Activated T-cell treated with anti-CD3 and anti-CD28 coated beads, Interleukin-2, amount 50 U/mL, for 1 hour (primary cell): ENCODE data around the gene JUND.

Experiments used
- DNase-seq: peaks from one replicate; pipeline ENCODE4 v3.0.0-alpha.2; 2020

JUND gene

DNA sequence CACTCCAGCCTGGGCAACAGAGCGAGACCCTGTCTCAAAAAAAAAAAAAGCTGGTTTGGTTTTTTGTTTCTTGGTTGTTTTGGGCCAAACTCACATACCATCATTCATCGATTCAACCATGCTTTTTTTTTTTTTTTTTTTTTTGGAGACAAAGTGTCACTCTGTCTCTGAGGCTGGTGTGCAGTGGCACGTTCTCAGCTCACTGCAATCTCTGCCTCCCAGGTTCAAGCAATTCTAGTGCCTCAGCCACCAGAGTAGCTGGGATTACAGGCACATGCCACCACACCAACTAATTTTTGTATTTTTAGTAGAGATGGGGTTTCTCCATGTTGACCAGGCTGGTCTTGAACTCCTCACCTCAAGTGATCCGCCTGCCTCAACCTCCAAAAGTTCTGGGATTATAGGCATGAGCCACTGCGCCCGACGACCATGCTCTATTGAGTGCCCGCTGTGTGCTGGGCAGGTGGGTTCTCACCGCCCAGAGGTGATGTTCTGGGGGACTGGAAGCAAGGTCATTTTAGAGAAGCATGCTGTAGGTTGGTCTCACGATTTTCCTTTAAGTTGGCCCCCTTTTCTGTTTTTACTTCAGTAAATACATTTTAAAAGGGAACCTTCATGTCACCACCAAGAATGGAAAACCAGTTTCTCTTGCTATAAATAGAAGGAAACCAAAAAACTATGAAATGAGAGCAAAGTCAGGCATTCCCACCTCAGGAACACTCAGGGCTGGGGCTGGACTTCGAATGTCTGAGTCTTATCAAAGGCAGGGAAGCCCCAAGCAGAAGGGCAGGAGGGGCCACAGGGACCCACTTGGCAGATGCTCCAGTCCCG, 8.3 kb upstream of the JUND start:
- no peak for DNase-seq

DNA sequence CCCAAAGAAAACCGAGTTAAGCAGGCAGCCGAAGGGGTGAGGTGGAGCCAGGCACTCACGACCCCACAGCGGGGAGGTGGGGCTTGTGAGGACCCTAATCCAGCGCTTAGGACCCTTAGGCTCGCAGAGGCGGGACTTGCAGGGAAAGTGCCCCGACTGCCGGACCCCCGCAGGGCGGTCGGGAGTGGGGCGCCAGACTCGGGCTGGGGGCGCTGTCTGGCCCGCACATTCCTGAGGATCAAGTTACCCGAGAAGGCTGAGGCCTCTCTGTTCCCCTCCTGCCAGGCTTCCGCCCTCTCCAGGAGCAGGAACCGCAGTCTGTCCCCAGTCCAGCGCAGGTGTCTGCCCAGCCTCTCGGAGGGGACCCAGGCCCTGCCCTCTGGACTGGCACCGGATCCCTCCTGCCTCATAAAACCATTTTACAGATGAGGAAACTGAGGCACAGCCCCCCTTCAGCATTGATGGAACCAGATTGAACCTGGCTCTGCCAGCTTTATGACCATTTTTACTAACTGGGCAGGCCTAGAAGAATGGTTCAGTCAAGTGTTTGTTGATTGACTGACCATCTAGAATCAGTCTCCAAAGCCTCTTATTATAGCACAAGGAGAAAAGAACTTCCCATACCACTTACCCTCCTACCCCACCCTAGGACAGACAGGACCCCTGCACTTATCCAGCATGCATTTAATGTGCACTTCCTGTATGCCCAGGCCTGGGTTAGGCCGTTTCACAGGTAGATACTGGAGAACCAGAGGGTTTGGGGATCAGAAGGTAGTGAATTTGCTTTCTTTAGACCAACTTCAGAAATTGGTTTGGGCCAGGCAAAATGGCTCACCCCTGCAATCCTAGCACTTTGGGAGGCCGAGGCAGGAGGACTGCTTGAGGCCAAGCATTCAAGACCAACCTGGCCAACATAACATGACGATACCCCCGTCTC, 6.7 kb upstream of the JUND start:
- no peak for DNase-seq

DNA sequence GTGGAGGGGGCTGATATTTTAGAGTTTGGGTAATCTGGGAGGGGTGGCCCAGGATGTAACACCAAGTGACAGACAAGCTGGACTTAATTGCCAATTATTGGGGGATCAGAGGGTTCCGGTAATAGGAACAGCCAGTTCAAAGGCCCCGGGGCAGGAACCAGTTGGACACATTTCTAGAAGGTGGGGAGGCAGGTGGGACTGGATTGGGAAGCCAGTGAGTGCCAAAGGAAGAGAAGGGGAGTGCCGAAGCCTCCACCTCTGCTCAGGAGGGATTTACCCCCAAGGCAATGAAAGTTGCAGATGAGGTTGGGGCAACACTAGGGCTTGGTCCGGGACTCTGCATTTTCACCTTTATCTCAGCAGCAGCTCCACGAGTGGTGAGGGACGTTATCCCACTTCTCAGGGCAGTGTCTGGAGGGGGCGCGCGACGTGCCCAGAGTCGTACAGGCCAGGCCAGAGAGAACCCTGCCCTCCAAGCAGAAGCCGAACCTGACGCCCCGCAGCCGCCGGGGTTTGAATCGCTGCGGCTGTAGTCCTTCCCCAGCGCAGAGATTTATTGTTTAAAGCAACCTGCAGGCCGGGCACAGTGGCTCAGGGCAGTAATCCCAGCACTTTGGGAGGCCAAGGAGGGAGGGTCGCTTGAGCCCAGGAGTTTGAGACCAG, 5.7 kb upstream of the JUND start:
- DNase-seq, result no peak

DNA sequence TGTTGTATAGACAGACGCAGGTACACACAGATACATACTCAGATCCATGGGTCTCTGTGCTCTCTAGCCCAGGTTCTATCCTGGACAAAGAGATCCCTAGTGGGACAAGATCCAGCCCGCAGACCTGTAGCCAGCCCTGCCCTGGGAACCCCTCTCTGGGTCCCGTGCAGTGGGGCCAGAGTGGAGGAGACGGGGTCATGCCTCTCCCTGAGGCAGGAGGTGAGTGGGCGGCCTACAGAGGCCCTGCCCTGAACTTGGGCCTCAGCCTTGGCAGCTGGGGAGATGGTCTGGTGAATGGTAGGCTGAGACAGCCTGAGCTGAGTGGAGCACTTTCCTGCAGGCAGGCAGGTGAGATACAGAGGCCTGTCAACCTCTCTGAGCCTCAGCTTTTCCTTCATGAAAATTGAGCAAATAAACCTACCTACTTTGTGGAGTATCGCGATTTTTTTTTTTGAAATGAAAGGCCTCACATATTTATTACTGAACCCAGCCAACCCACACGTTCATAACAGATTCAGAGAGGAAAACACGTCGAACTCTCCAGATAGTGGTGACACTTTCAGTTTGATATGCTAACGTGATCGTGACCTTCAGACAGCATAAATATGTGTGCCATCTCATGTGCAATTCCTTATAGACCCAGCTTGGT, 3.4 kb upstream of the JUND start:
- DNase-seq, result peak; percentile 44

DNA sequence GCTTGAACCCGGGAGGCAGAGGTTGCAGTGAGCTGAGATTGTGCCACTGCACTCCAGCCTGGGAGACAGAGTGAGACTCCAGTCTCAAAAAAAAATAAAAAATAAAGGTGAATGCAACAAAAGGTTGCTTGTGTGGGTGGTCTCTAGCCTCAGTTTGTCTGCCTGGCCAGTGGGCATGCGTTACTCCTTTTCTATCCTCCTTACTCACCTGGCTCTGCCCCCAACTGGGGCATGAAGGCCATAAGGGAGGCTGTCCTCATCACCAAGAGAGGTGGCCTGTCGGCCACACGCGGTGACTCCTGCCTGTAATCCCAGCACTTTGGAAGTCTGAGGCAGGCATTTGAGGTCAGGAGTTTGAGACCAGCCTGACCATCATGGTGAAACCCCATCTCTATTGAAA, 1.9 kb upstream of the JUND start:
- no peak for DNase-seq

DNA sequence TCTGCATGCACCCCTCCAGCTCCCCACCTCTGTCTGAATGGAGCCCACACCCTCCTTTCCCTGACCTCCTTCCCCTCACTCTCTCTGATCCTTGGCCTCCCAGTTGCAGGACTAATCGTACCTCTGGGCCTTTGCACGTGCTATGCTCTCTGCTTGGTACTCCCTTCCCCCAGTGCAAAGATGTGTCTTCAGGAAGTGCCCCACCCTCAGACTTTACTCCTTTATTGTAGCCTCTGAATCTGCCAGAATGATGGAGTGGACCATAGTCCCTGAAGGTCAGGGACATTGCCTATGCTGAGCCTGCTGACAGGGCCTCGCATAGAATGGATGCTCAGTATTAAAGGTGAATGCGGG, 1.3 kb upstream of the JUND start:
- peak; percentile 40 for DNase-seq

DNA sequence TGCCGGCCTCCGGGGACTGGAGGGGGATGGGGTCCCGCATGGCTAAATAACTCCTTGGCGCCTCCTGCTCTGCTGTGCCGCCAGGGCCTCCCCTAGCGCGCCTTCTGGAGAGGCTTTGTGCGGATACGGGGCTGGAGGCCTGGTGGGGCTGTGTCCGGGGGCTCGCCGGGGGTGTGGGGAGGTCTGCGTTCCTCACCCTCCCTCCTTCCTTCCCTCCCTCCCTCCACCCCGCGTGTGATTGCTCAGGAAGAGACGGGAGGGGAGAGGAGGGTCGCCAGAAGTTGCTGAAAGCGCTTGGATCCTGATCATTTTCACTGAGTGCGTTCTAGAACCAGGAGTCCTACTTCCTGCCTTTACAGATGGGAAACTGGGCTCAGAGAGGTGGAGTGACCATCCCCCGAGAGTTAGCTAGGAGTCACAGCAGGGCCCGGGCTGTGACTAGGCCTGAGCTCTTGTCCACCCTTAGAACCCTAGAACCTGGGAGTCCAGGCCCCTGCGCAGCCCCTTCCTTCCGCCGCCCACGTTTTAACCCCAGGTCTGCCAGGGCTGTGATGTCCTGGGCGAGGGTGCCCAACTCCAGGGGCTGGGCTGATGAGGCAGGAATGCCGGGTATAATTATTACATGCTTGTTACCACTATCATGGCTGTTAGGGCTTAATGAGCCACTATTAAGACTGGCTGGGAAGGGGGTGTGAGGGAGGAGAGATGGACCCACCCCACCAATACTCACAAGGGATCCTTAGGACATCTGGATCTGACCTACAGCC, 782 bp upstream of the JUND start:
- DNase-seq, result no peak

DNA sequence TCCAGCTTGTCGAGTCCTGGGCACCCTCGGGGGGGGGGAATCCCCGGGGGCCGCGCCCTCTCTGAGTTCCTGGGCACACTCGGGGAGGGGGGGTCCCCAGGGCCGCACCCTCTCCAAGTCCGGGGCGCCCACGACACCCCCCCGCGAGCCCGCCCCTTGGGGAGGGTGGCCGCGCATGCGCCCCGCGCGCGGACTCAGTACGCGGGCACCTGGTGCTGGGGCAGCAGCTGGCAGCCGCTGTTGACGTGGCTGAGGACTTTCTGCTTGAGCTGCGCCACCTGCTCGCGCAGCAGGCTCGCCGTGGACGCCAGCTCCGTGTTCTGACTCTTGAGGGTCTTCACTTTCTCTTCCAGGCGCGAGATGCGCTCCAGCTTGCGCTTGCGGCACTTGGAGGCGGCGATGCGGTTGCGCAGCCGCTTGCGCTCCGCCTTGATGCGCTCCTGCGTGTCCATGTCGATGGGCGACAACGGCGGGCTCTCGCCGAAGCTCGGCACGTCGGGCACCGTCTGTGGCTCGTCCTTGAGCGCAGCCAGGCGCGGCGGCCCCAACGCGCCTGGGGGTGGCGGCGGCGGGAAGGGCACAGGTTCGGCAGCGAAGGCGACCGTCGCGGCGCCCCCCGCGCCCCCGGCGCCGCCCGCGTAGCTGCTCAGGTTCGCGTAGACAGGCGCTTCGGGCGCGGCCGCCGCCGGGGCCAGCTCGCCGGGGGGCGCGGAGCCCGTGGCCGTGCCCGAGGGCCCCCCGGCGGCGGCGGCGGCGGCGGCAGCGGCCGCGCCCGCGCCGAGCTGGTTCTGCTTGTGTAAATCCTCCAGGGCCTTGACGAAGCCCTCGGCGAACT, 958 bp downstream of the JUND start:
- DNase-seq, result peak; percentile 77

DNA sequence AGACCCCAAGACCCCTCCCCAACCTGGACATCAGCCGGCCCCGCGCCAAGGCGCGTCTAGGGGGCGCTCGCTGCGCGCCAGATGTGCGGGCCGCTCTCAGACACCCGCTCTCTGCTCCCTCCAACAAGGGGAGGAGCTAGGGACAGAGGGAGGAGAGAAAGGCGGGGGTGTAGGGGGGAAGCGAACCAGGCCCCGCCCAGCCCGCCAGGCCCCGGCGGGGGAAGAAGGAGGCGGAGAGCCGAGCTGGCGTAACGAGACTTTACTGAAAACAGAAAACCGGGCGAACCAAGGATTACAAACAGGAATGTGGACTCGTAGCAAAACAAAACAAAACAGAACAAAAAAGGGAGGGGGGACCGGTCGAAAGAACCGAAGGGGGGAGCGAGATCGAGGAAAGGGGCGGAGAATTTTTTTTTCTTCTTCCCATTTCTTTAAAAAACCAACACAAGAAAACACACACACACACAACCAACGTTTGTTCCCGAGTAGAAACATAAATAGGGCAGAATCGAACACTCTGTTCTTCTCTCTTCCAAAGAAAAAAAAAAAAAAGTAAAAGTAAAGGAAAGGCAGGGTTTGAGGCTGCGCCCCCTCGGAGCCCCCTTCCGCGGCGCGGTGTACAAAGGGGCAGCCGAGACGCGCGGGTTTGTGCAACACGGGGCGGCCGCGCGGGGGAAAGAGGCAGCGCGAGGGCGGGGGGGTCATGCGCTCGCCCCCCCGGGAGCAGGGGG, 1.7 kb downstream of the JUND start:
- DNase-seq, result peak; percentile 90

DNA sequence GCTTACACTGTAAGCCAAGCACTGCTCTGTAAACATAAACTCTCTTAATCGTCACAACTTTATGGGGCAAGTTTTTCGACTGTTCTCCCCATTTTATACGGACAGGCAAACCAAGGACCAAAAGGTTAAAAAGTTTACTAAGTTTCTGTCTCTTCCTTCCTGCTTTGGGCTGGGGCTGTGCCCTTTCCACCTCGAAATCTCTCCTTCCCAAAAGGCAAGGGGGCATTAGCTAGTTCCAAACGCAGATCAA, 2.2 kb downstream of the JUND start:
- DNase-seq, result no peak

DNA sequence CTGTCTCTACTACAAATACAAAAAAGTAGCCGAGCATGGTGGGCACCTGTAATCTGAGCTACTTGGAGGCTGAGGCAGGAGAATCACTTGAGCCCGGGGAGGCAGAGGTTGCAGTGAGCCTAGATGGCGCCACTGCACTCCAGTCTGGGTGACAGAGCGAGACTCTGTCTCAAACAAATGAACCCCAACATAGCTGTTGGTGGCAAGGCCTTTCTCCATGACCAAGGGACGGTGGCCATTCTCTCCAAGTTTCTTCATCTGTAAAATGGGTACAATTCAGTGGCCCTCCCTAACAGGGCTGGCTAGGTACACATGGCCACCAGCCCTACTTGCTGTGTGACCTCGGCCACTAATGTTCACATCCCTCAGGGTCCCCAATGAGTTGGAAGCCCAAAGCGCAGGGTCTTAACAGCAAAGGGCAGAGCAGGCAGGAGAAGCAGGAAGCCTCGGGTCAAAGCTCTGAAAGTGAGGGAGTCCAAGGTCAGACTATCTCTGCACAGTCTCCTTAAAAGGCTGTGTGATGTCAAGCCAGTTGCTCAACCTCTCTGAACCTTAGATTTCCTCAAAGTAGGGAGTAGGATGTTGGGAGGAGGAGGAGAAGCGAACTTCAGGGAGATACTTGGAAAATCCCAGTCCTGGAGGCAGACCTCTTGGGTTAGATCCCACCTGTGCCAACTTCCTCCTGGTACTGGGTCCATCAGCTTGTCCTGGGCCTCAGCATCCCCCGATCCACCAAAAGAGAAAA, 2.7 kb downstream of the JUND start:
- peak; percentile 70 for DNase-seq

DNA sequence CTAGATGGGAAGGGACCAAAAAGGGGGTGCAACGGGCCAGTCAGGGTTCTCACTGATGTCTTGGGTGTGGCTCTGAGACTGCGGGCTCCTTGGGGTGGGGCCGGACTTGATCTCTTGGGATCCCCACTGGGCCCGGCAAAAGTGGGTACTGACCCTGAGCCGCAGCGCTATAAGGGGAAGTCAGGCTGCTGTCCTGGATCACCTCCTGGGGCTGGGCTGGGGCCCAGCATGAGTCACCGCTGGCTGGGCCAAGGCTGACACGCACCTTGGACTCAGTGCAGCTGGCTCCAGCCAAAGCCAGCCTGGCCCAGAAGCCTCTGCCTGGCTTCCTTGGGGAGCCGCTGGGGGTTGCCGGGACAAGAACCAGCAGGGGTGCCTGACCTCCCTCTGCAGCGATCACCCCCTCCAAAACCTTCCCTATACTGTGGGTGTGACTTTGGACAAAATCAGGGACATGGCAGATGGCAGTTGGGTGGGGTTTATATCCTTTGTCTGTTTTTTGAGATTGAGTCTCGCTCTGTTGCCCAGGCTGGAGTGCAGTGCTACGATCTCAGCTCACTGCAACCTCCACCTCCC, 6.6 kb downstream of the JUND start:
- peak; percentile 60 for DNase-seq

DNA sequence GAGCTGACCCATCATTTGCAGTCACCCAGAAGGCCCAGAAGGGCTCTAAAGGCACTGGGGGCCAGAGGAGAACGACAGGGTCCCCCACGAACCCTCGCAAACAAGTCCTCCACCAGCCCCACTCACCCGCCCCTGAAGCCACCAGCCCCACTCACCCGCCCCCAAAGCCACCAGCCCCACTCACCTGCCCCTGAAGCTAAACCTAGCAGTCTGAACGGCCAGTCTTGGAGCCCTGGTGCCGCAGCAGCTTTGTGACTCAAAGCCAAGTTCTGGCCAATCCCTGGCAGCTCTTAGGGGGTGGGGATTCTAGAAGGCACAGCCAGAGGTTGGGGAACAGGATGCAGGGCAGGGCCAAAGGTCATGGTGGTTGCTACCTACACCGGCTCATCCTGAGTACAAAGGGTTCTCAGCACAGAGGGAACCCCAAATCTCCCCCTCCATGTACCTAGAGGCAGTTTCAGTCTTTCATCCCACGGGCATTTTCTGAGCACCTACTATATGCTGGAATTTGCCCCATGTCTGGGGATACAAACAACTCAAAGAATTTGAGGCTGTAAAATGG, 7.1 kb downstream of the JUND start, which contains the start of gene IQCN:
Gene IQCN, minus strand, starts transcription at position 234 of the 562 bp plus-strand sequence. CDS start 4,974 bp downstream, outside the sequence.
- DNase-seq, result peak; percentile 61

DNA sequence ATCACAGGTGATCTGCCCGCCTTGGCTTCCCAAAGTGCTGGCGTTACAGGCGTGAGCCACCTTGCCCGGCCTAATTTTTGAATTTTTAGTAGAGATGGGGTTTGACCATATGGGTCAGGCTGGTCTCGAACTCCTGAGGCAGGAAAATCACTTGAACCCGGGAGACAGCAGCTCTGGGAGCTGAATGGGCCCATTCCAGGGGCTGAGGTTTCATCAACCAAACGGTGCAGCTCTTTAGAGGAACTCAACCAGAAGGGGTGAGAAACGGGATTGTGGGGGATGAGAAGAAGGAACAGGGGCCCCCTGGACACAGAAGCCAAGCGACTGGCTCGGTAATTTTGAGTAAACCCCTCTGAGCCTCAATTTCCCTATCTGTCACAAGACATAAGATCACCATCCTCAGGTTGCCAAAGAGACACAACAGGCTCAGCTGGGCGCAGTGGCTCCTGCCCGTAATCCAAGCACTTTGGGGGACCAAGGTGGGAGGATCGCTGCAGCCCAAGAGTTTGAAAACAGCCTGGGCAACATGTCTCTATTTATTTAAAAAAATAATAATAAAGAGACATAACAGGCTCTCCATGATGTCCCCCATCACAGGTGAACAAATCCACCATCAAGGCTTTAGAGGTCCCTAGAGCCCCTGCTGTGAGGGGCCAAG, 7.7 kb downstream of the JUND start:
- DNase-seq, result no peak

DNA sequence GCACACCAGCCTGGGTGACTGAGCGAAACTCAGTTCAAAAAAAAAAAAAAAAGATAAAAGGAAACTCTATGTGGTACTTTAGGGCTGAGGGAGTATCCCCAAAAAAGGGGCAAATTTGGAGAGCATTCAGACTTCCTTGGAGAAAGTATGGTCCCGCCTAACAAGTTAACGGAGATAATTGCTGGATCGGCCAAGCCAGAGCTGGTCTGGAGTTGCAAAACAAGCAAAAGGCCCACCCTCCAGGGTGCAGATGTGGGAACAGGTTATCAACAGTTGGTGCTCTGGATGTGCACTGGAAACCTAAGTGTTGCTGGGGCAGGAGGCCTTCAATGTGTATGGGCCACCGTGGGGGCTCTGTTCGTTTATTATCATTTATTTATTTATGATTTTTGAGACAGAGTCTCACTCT, 10.0 kb downstream of the JUND start:
- DNase-seq, result no peak

DNA sequence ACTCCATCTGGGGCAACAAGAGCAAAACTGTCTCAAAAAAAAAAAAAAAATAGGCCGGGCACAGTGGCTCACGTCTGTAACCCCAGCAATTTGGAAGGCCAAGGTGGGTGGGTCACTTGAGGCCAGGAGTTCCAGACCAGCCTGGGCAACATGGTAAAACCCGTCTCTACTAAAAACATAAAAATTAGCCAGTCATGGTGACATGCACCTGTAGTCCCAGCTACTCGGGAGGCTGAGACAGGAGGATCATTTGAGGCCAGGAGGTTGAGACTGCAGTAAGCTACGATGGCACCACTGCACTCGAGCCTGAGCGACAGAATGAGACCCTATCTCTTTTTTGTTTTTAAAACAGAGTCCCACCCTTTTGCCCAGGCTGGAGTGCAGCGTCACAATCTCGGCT, 11.1 kb downstream of the JUND start:
- no peak for DNase-seq

DNA sequence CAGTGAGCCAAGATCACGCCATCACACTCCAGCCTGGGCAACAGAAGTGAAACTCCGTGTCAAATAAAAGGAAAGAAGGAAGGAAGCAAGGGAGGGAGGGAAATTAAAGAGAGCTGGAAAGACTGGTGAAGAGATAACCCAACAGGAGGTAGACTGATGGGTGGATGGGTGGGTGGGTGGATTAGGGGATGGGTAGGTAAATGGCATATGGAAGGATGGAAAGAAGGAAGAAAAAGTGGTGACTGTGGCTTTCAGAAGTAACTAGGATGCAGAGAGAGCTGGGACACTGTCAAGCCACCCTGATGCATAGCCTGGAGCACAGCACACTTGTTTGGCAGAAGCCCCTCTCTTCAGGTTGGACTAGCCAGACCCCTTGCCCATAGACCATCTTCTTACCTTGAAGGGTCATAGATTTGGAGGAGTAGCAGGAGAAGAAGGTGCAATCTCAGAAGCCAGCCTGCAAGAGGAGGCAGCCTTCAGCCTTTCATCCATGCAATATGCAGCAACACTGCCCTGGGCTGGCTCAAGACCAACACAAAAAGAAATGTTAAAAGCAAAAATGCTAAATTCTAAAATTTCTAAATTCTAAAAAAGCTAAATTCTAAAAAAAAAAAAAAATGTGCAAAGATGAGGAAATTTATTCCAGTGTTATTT, 12.2 kb downstream of the JUND start:
- DNase-seq, result no peak
